ENCODE measurements around the gene S100A5.

S100A5 gene

GRCh38 chr1:153506831-153507413 lies 33.8 kb downstream of the S100A5 start:
- H3K9me3 ChIP-seq (ENCODE audit: control insufficient read depth, low read depth, low read length), result no peaks in the 10 kb centered on the region
- H3K27ac ChIP-seq (ENCODE audit: low read length), result no peak overlapping the region
- no peaks in the 10 kb centered on the region for H3K36me3 ChIP-seq (ENCODE audit: control insufficient read depth, low read depth, low read length)
- H3K4me1 ChIP-seq (ENCODE audit: control insufficient read depth, low read depth, low read length), result no peaks in the 10 kb centered on the region
- no peak overlapping the region for H3K9ac ChIP-seq (ENCODE audit: low read length)
- H3K4me3 ChIP-seq (ENCODE audit: low read length), result no peak overlapping the region
- peaks cover 6% of the 10 kb centered on the region for H3K27me3 ChIP-seq (ENCODE audit: control insufficient read depth, insufficient read depth, low read length)

DNA sequence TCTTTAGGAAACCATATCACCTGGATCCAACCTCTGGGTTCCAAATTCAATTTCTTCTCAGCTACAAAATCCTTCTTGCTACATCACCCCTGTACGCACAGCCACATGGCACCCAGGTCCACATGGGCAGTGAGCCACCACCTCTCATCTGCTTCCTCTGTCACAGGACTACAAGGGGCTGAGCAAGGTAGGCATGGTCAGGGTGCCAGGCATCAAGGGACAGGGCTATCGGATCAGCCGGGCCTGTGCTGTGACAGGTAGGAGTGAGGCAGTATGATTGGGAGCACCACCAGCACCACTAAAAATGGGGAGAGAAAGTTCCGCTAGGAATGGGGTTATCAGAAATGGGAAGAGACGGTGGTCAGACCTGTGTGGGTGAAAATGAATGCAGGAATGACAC lies 34.3 kb downstream of the S100A5 start:
- H3K9ac ChIP-seq (ENCODE audit: low read length), result no peak overlapping the region
- peaks cover 4% of the 10 kb centered on the region for H3K27me3 ChIP-seq (ENCODE audit: control insufficient read depth, insufficient read depth, low read length)
- H3K27ac ChIP-seq (ENCODE audit: low read length), result no peak overlapping the region
- H3K4me3 ChIP-seq (ENCODE audit: low read length), result no peak overlapping the region
- no peaks in the 10 kb centered on the region for H3K36me3 ChIP-seq (ENCODE audit: control insufficient read depth, low read depth, low read length)
- no peaks in the 10 kb centered on the region for H3K9me3 ChIP-seq (ENCODE audit: control insufficient read depth, low read depth, low read length)
- no peaks in the 10 kb centered on the region for H3K4me1 ChIP-seq (ENCODE audit: control insufficient read depth, low read depth, low read length)

DNA sequence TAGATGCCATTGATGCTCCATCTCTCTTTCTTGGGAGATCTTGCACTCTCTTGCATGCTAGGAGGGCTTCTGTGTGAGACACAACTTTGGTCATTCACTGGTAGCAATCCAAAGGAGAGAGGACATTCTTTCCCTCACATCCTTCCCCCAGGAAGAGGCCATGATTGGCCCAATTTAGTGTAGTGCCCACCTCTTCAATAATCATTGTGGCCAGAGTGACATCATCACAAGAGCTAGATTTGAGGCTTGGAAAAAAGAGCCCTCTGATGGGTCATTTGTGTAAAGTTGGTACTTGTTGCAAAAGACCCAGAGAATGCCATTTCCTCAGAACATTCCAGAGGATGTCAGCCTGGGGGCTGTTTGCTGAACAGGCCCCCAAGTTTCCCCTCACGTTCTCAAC lies 35.2 kb downstream of the S100A5 start:
- Histone ChIP-seq H3K9ac (ENCODE audit: low read length) (no peak overlapping the region), H3K27ac (ENCODE audit: low read length) (no peak overlapping the region), H3K36me3 (ENCODE audit: control insufficient read depth, low read depth, low read length) (no peaks in the 10 kb centered on the region), H3K4me3 (ENCODE audit: low read length) (no peak overlapping the region), H3K27me3 (ENCODE audit: control insufficient read depth, insufficient read depth, low read length) (no peaks in the 10 kb centered on the region), H3K4me1 (ENCODE audit: control insufficient read depth, low read depth, low read length) (no peaks in the 10 kb centered on the region), H3K9me3 (ENCODE audit: control insufficient read depth, low read depth, low read length) (no peaks in the 10 kb centered on the region)

DNA sequence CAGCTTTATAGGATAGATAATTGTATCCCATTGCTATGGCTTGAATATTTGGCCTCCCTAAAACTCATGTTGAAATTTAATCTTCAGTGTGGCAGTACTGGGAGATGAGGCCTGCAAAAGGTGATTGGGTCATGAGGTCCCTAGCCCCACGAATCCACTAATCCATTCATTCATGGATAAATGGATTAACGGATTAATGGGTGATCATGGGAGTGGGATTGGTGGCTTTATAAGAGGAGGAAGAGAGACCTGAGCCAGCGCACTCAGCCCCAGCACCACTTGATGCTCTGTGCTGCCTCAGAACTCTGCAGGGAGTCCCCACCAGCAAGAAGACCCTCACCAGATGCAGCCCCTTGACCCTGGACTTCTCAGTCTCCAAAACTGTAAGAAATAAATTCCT lies 37.0 kb downstream of the S100A5 start:
- no peaks in the 10 kb centered on the region for H3K4me1 ChIP-seq (ENCODE audit: control insufficient read depth, low read depth, low read length)
- no peaks in the 10 kb centered on the region for H3K9me3 ChIP-seq (ENCODE audit: control insufficient read depth, low read depth, low read length)
- no peaks in the 10 kb centered on the region for H3K36me3 ChIP-seq (ENCODE audit: control insufficient read depth, low read depth, low read length)
- no peak overlapping the region for H3K27ac ChIP-seq (ENCODE audit: low read length)
- no peak overlapping the region for H3K9ac ChIP-seq (ENCODE audit: low read length)
- H3K27me3 ChIP-seq (ENCODE audit: control insufficient read depth, insufficient read depth, low read length), result no peaks in the 10 kb centered on the region
- H3K4me3 ChIP-seq (ENCODE audit: low read length), result no peak overlapping the region

GRCh38 chr1:153498746-153499145 lies 42.0 kb downstream of the S100A5 start:
- no peaks in the 10 kb centered on the region for H3K4me1 ChIP-seq (ENCODE audit: control insufficient read depth, low read depth, low read length)
- no peak overlapping the region for H3K4me3 ChIP-seq (ENCODE audit: low read length)
- H3K36me3 ChIP-seq (ENCODE audit: control insufficient read depth, low read depth, low read length), result no peaks in the 10 kb centered on the region
- H3K9ac ChIP-seq (ENCODE audit: low read length), result no peak overlapping the region
- H3K27ac ChIP-seq (ENCODE audit: low read length), result no peak overlapping the region
- H3K27me3 ChIP-seq (ENCODE audit: control insufficient read depth, insufficient read depth, low read length), result no peaks in the 10 kb centered on the region
- no peaks in the 10 kb centered on the region for H3K9me3 ChIP-seq (ENCODE audit: control insufficient read depth, low read depth, low read length)

- Histone ChIP-seq H3K9ac (ENCODE audit: low read length) (no peak overlapping the region), H3K27me3 (ENCODE audit: control insufficient read depth, insufficient read depth, low read length) (no peaks in the 10 kb centered on the region), H3K9me3 (ENCODE audit: control insufficient read depth, low read depth, low read length) (no peaks in the 10 kb centered on the region), H3K4me1 (ENCODE audit: control insufficient read depth, low read depth, low read length) (no peaks in the 10 kb centered on the region), H3K36me3 (ENCODE audit: control insufficient read depth, low read depth, low read length) (no peaks in the 10 kb centered on the region), H3K4me3 (ENCODE audit: low read length) (no peak overlapping the region), H3K27ac (ENCODE audit: low read length) (no peak overlapping the region)
Measured at GRCh38 chr1:153495536-153495935, 45.2 kb downstream of the S100A5 start.

DNA sequence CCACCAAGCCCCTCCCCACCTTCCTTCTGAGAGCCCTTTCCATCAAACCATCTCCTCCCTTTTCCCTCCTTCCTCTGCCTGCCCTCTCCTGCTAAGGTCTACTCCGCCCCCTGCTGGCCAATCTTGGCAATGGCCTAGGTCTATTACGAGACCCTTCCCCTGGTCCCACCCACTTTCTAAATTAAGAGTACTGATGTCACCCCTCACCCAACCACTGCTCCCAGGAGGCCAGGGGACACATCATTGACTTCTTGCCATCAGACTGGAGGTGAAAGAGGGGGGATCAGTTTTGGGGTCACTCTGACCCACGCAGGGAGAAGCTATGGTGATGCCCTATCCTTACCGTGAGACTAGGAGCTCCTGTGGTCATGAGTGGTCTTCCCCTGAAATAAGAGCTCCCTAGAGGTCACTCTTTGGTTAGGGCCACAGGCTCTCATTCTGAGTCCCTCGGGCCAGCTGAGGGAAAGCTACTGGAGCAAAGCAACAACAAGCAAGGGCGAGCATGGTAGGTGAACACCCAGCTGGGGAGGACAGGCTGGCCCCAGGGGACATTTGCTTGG lies 45.7 kb downstream of the S100A5 start:
- Histone ChIP-seq H3K27me3 (ENCODE audit: control insufficient read depth, insufficient read depth, low read length) (no peaks in the 10 kb centered on the region), H3K9me3 (ENCODE audit: control insufficient read depth, low read depth, low read length) (no peaks in the 10 kb centered on the region), H3K9ac (ENCODE audit: low read length) (no peak overlapping the region), H3K27ac (ENCODE audit: low read length) (no peak overlapping the region), H3K4me3 (ENCODE audit: low read length) (no peak overlapping the region), H3K36me3 (ENCODE audit: control insufficient read depth, low read depth, low read length) (no peaks in the 10 kb centered on the region), H3K4me1 (ENCODE audit: control insufficient read depth, low read depth, low read length) (no peaks in the 10 kb centered on the region)

GRCh38 chr1:153493343-153493960 lies 47.3 kb downstream of the S100A5 start:
- no peak overlapping the region for H3K27ac ChIP-seq (ENCODE audit: low read length)
- no peaks in the 10 kb centered on the region for H3K36me3 ChIP-seq (ENCODE audit: control insufficient read depth, low read depth, low read length)
- no peaks in the 10 kb centered on the region for H3K27me3 ChIP-seq (ENCODE audit: control insufficient read depth, insufficient read depth, low read length)
- no peaks in the 10 kb centered on the region for H3K9me3 ChIP-seq (ENCODE audit: control insufficient read depth, low read depth, low read length)
- H3K9ac ChIP-seq (ENCODE audit: low read length), result no peak overlapping the region
- H3K4me3 ChIP-seq (ENCODE audit: low read length), result no peak overlapping the region
- no peaks in the 10 kb centered on the region for H3K4me1 ChIP-seq (ENCODE audit: control insufficient read depth, low read depth, low read length)

GRCh38 chr1:153490272-153491051 lies 50.3 kb downstream of the S100A5 start:
- no peaks in the 10 kb centered on the region for H3K36me3 ChIP-seq (ENCODE audit: control insufficient read depth, low read depth, low read length)
- no peaks in the 10 kb centered on the region for H3K27me3 ChIP-seq (ENCODE audit: control insufficient read depth, insufficient read depth, low read length)
- no peaks in the 10 kb centered on the region for H3K4me1 ChIP-seq (ENCODE audit: control insufficient read depth, low read depth, low read length)
- no peak overlapping the region for H3K27ac ChIP-seq (ENCODE audit: low read length)
- no peak overlapping the region for H3K9ac ChIP-seq (ENCODE audit: low read length)
- H3K9me3 ChIP-seq (ENCODE audit: control insufficient read depth, low read depth, low read length), result no peaks in the 10 kb centered on the region
- no peak overlapping the region for H3K4me3 ChIP-seq (ENCODE audit: low read length)

GRCh38 chr1:153488731-153489130 lies 52.0 kb downstream of the S100A5 start:
- H3K9me3 ChIP-seq (ENCODE audit: control insufficient read depth, low read depth, low read length), result no peaks in the 10 kb centered on the region
- peaks cover 9% of the 10 kb centered on the region for H3K4me1 ChIP-seq (ENCODE audit: control insufficient read depth, low read depth, low read length)
- no peaks in the 10 kb centered on the region for H3K27me3 ChIP-seq (ENCODE audit: control insufficient read depth, insufficient read depth, low read length)
- no peak overlapping the region for H3K4me3 ChIP-seq (ENCODE audit: low read length)
- no peak overlapping the region for H3K9ac ChIP-seq (ENCODE audit: low read length)
- H3K27ac ChIP-seq (ENCODE audit: low read length), result no peak overlapping the region
- no peaks in the 10 kb centered on the region for H3K36me3 ChIP-seq (ENCODE audit: control insufficient read depth, low read depth, low read length)

GRCh38 chr1:153487707-153488106 lies 53.0 kb downstream of the S100A5 start:
- Histone ChIP-seq H3K27ac (ENCODE audit: low read length) (no peak overlapping the region), H3K4me1 (ENCODE audit: control insufficient read depth, low read depth, low read length) (peaks cover 9% of the 10 kb centered on the region), H3K36me3 (ENCODE audit: control insufficient read depth, low read depth, low read length) (no peaks in the 10 kb centered on the region), H3K4me3 (ENCODE audit: low read length) (no peak overlapping the region), H3K9ac (ENCODE audit: low read length) (no peak overlapping the region), H3K27me3 (ENCODE audit: control insufficient read depth, insufficient read depth, low read length) (no peaks in the 10 kb centered on the region), H3K9me3 (ENCODE audit: control insufficient read depth, low read depth, low read length) (no peaks in the 10 kb centered on the region)
